GM23248 (cell line): ENCODE results near the gene GUCA2B. TPM values are rescaled to one million over a fixed set of nuclear protein-coding genes. Genes with fewer than 3 reads are reported as not detected.
A peak's percentile ranks its signal among the peaks of the same experiment; 100 is the strongest.

Experiments used
- DNase-seq: peaks from one replicate; pipeline ENCODE4 v3.0.0-alpha.2; 2015
- H2AFZ ChIP-seq: fragments of 200-600 bp; sonication (generic); 2 replicates; pipeline ENCODE4 v1.6.1; 2016; ENCODE audit warnings: antibody characterized with exemption
- H3F3A ChIP-seq: fragments of 200-600 bp; sonication (generic); 2 replicates; pipeline ENCODE4 v1.6.1; 2016; ENCODE audit warnings: mild to moderate bottlenecking, antibody characterized with exemption, mixed run types; ENCODE audit not compliant: insufficient read depth
- H3K27ac ChIP-seq: fragments of 200-600 bp; sonication (generic); 2 replicates; pipeline ENCODE4 v1.5.1; 2016; ENCODE audit warnings: mild to moderate bottlenecking
- H3K27me3 ChIP-seq: fragments of 200-600 bp; sonication (generic); replicated peaks from 2 replicates; pipeline ENCODE4 v1.6.1; 2016; ENCODE audit warnings: mild to moderate bottlenecking; ENCODE audit not compliant: insufficient read depth
- H3K36me3 ChIP-seq: fragments of 200-600 bp; sonication (generic); 2 replicates; pipeline ENCODE4 v1.6.1; 2016; ENCODE audit warnings: low read depth, mild to moderate bottlenecking
- H3K4me1 ChIP-seq: fragments of 200-600 bp; sonication (generic); 2 replicates; pipeline ENCODE4 v1.6.1; 2016; ENCODE audit warnings: mild to moderate bottlenecking; ENCODE audit not compliant: insufficient read depth
- H3K4me2 ChIP-seq: fragments of 200-600 bp; sonication (generic); one replicate; pipeline ENCODE4 v1.6.1; 2016; ENCODE audit warnings: mild to moderate bottlenecking; ENCODE audit not compliant: unreplicated experiment
- H3K4me3 ChIP-seq: fragments of 200-600 bp; sonication (generic); 2 replicates; pipeline ENCODE4 v1.5.1; 2016; ENCODE audit warnings: mild to moderate bottlenecking
- H3K79me2 ChIP-seq: fragments of 200-600 bp; sonication (generic); 2 replicates; pipeline ENCODE4 v1.6.1; 2016; ENCODE audit warnings: mild to moderate bottlenecking; ENCODE audit not compliant: insufficient read depth
- H3K9ac ChIP-seq: fragments of 200-600 bp; sonication (generic); 2 replicates; pipeline ENCODE4 v1.6.1; 2016; ENCODE audit warnings: mild to moderate bottlenecking
- H3K9me2 ChIP-seq: fragments of 200-600 bp; sonication (generic); 2 replicates; pipeline ENCODE4 v1.6.1; 2016; ENCODE audit warnings: mixed run types, mild to moderate bottlenecking, moderate library complexity; ENCODE audit not compliant: insufficient read depth
- H3K9me3 ChIP-seq: fragments of 200-600 bp; sonication (generic); one replicate; pipeline ENCODE4 v1.6.1; 2017; ENCODE audit warnings: low read depth
- H4K20me1 ChIP-seq: fragments of 200-600 bp; sonication (generic); 2 replicates; pipeline ENCODE4 v1.6.0; 2016; ENCODE audit not compliant: insufficient read depth
- EZH2 ChIP-seq: fragments of 200-600 bp; sonication (generic); IDR thresholded peaks from 2 replicates; pipeline ENCODE4 v1.6.1; 2018; ENCODE audit warnings: antibody characterized with exemption, mild to moderate bottlenecking; ENCODE audit not compliant: insufficient read depth, poor library complexity, severe bottlenecking
- EZH2phosphoT487 ChIP-seq: fragments of 200-600 bp; sonication (generic); IDR thresholded peaks from 2 replicates; pipeline ENCODE4 v1.6.1; 2018; ENCODE audit warnings: antibody characterized with exemption, moderate library complexity, mild to moderate bottlenecking, low read depth; ENCODE audit not compliant: insufficient read depth
- whole genome bisulfite sequencing, 2 experiments: methylation state at CpG; one replicate each; pipeline ENCODE4 v1.1.6; 2015 to 2017; ENCODE audit warnings: low lambda C conversion rate in 2 of 2, low coverage in 1 of 2; ENCODE audit errors: missing lambda C conversion rate in 2 of 2; 5-methylcytosine and 5-hydroxymethylcytosine counted together
- in situ Hi-C: fragments of 300-500 bp; cut with MboI; formaldehyde crosslinking; loops from 2 replicates; pipeline ENCODE4 v1.15.0; 2020
- polyA plus RNA-seq: library from polyadenylated mRNA; unstranded; fragments of >200 nt; fragmentation: Nextera tagmentation; extraction: Ambion mirVana; gene quantifications from 2 replicates; pipeline ENCODE4 v1.2.1, GENCODE V29; 2016
- total RNA-seq: library from RNA; depleted of rRNA; stranded (reverse); fragments of >200 nt; shearing (Covaris generic); gene quantifications from 2 replicates; pipeline ENCODE4 v1.2.3, GENCODE V29; 2014

GUCA2B gene
- total and polyA plus RNA-seq, 2 experiments from 2014 or later: not detected

GRCh38 chr1:42175314-42176054 is 22.3 kb downstream of the GUCA2B start:
- Histone ChIP-seq H3K4me1 (peaks cover 32% of the 10 kb centered on the region), H3K27ac (no peak overlapping the region), H3K9me2 (no peaks in the 10 kb centered on the region), H3K4me2 (no peak overlapping the region), H3K9ac (no peak overlapping the region), H3K27me3 (no peaks in the 10 kb centered on the region), H3K4me3 (no peak overlapping the region), H2AFZ (no peak overlapping the region), H3K9me3 (no peaks in the 10 kb centered on the region), H3K36me3 (peaks cover 7% of the 10 kb centered on the region), H3F3A (peaks cover 42% of the 10 kb centered on the region), H4K20me1 (no peaks in the 10 kb centered on the region), H3K79me2 (no peaks in the 10 kb centered on the region)
- in situ Hi-C loops: no loop called here
- no peak for DNase-seq
- no peak for TF ChIP-seq EZH2
- no peak for TF ChIP-seq EZH2phosphoT487
- WGBS, 2 experiments: 94 to 96% methylated on average over 7 of the region's 7 CpGs

- TF ChIP-seq EZH2phosphoT487: no peak
- no peak for TF ChIP-seq EZH2
- peaks cover 32% of the 10 kb centered on the region for H3K4me1 ChIP-seq
- no peak overlapping the region for H3K4me3 ChIP-seq
- no peaks in the 10 kb centered on the region for H3K9me3 ChIP-seq
- H3F3A ChIP-seq: peaks cover 42% of the 10 kb centered on the region
- H3K9me2 ChIP-seq: no peaks in the 10 kb centered on the region
- peaks cover 12% of the 10 kb centered on the region for H3K36me3 ChIP-seq
- no peak overlapping the region for H2AFZ ChIP-seq
- in situ Hi-C loops: no loop called here
- no peaks in the 10 kb centered on the region for H3K27me3 ChIP-seq
- 81% methylated on average over 4 of the region's 4 CpGs for WGBS, 2 experiments
- H4K20me1 ChIP-seq: no peaks in the 10 kb centered on the region
- H3K9ac ChIP-seq: no peak overlapping the region
- H3K79me2 ChIP-seq: no peaks in the 10 kb centered on the region
- no peak overlapping the region for H3K4me2 ChIP-seq
- peak; percentile 63 for DNase-seq
- H3K27ac ChIP-seq: no peak overlapping the region
Observed at GRCh38 chr1:42176902-42177519, 23.8 kb downstream of the GUCA2B start.

GRCh38 chr1:42177541-42177981 is 24.4 kb downstream of the GUCA2B start:
- no peak overlapping the region for H3K9ac ChIP-seq
- H3K9me3 ChIP-seq: no peaks in the 10 kb centered on the region
- no peak overlapping the region for H3K27ac ChIP-seq
- peaks cover 42% of the 10 kb centered on the region for H3F3A ChIP-seq
- no peaks in the 10 kb centered on the region for H4K20me1 ChIP-seq
- no peaks in the 10 kb centered on the region for H3K9me2 ChIP-seq
- peaks cover 32% of the 10 kb centered on the region for H3K4me1 ChIP-seq
- no peaks in the 10 kb centered on the region for H3K79me2 ChIP-seq
- in situ Hi-C loops: no loop called here
- no peak overlapping the region for H3K4me3 ChIP-seq
- H3K36me3 ChIP-seq: peaks cover 12% of the 10 kb centered on the region
- no peak overlapping the region for H2AFZ ChIP-seq
- no peaks in the 10 kb centered on the region for H3K27me3 ChIP-seq
- no peak overlapping the region for H3K4me2 ChIP-seq
- WGBS, 2 experiments: 65 to 73% methylated on average over 6 of the region's 6 CpGs
- TF ChIP-seq EZH2 (no peak), EZH2phosphoT487 (no peak)
- peak; percentile 69 for DNase-seq

- Histone ChIP-seq H3K4me1 (peaks cover 32% of the 10 kb centered on the region), H3K36me3 (peaks cover 12% of the 10 kb centered on the region), H3K9me3 (no peaks in the 10 kb centered on the region), H3K4me3 (no peak overlapping the region), H3K4me2 (no peak overlapping the region), H4K20me1 (no peaks in the 10 kb centered on the region), H3K27me3 (no peaks in the 10 kb centered on the region), H3K79me2 (no peaks in the 10 kb centered on the region), H3K9me2 (no peaks in the 10 kb centered on the region), H3K27ac (no peak overlapping the region), H3F3A (peaks cover 42% of the 10 kb centered on the region), H3K9ac (no peak overlapping the region), H2AFZ (no peak overlapping the region)
- TF ChIP-seq EZH2: no peak
- TF ChIP-seq EZH2phosphoT487: no peak
- no peak for DNase-seq
- 89 to 96% methylated on average over 3 of the region's 3 CpGs for WGBS, 2 experiments
- in situ Hi-C loops: no loop called here
Observed at GRCh38 chr1:42178249-42178648, 25.0 kb downstream of the GUCA2B start.
